Effector CD8-positive, alpha-beta T cell (primary cell): Measurements from ENCODE around the gene TAF4B.
"Not testable (repeated sequence)": the region's sequence is repeated elsewhere in the genome, so short reads cannot be mapped to it uniquely, and the experiment has no call there.

Experiments used
- DNase-seq: peaks from one replicate; lab custom pipeline; 2025; lab: John Stamatoyannopoulos, UW

The TAF4B gene

GRCh38 chr18:26238718-26239117, 12.5 kb downstream of the TAF4B start:
- not testable (repeated sequence) for DNase-seq

- DNase-seq: not testable (repeated sequence)
Observed at GRCh38 chr18:26242392-26242791, 16.1 kb downstream of the TAF4B start.

- DNase-seq: not testable (repeated sequence)
Observed at GRCh38 chr18:26245434-26245833, 19.2 kb downstream of the TAF4B start.

DNA sequence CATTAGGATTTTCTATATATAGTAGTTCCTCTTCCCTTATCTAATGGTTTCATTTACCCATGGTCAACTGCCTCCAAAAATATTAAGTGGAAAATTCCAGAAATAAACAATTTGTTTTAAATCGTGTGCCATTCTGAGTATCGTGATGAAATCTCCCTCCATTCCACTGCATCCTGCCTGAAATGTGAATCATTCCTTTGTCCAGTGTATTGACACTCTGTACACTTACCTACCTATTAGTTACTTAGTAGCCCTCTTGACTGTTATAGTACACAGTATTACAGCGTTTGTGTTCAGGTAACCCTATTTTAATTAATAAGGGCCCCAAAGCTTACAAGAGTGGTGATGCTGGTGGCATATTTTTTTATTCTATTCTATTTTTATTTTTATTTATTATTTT, 26.2 kb downstream of the TAF4B start:
- no peak for DNase-seq

- not testable (repeated sequence) for DNase-seq
Observed at GRCh38 chr18:26254808-26255207, 28.6 kb downstream of the TAF4B start.

DNA sequence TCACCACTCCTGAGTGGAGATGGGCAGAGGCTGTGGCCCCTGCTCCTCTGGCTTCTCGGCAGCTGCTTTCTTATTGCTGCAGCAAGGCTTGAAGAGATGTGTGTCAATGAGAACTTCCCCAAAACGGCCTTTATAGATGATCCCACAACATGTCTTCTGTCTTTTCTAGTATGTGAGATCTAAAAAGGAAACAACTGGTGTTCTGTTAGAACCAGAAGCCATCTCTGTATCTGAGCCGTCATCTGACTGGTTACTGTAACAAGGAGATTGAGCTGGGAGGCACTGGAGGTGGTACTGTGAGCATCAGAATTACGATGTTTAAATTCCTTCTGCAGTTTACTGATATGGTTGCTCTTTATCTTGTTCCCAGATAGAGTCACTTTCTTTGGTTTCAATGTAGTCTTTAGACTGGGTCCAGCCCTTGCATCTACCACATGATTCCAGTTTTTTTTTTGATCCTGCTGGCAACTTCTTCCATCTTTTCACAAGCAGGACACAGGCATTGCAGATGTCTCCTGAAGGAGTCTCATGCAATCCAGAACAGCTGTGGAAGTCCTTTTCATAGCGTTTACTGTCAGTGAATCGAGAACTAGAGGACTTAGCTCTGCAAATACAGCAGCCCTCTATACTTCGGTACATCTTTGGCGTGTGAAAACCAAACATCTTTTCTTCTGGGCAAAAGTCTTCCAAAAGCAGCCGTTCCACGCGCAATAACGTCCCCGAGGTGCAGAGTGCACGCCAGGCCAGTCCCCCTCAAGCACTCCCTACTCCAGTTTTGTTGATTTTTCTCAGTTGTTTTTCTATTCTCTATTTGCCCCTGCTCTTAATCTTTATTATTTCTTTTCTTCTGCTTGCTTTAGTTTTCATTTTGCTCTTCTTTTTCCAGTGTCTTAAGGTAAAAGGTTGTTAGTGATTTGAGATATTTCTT, 29.7 kb downstream of the TAF4B start:
- DNase-seq: no peak

GRCh38 chr18:26258711-26259110, 32.5 kb downstream of the TAF4B start:
- no peak for DNase-seq

- not testable (repeated sequence) for DNase-seq
Observed at GRCh38 chr18:26259416-26259815, 33.2 kb downstream of the TAF4B start.

DNA sequence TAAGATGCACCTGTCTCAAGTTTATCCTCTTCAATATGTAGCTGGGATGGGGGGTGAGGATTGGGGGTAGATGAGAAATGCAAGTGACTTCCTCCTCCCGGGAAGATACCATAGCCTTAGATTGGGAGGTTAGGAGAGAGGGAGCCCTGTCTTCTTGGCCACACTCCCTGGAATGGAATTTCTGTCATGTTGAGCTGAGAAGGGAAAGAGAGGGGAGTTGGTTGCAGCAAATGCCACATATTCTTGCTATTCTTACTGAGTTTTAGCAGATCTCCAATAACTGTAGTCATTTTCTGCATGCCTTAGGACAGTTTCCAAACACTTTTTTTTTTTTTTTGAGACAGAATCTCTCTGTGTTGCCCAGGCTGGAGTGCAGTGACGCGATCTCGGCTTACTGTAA, 35.9 kb downstream of the TAF4B start:
- DNase-seq: no peak

DNA sequence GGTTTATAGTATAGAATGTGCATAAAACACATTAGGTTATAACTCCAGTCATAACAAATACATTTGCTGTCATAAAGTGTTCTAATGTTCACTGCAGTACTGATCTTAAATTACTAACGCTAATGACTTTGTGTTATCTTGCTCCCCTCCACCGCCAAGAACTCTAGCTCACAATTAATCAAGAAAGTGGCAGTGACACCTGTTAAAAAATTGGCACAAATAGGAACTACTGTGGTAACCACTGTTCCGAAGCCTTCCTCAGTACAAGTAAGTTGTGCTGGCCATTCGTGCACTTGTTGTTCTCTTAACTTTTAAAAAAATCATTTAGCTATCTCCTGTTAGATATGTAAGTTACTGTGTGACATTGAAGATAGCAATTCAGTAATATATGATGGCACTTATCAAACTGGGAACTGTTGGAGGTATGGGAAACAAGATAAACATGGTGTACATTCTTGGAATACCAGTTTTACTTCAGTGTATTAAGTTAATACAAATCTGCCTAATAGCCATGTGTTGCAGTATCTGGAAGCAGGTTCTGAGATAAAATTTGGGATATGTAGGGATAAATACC, 41.2 kb downstream of the TAF4B start:
- no peak for DNase-seq

DNA sequence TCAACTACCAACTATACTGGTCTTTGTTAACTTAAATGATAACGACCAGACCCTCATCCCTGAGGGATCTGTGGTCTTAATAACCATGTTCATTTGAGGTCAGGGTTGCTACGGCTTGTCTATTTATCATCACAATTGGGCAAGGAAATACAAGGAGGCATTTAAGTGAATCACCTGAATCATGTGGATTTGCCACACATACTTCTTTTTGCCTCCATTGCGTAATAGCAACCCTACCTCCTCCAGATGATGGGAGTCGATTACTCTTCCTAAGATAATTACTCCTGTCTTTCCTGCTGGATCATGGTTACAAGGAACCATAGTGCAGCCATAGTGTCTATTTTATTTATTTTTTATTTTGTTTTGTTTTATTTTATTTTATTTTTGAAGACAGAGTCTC, 42.2 kb downstream of the TAF4B start:
- no peak for DNase-seq

DNA sequence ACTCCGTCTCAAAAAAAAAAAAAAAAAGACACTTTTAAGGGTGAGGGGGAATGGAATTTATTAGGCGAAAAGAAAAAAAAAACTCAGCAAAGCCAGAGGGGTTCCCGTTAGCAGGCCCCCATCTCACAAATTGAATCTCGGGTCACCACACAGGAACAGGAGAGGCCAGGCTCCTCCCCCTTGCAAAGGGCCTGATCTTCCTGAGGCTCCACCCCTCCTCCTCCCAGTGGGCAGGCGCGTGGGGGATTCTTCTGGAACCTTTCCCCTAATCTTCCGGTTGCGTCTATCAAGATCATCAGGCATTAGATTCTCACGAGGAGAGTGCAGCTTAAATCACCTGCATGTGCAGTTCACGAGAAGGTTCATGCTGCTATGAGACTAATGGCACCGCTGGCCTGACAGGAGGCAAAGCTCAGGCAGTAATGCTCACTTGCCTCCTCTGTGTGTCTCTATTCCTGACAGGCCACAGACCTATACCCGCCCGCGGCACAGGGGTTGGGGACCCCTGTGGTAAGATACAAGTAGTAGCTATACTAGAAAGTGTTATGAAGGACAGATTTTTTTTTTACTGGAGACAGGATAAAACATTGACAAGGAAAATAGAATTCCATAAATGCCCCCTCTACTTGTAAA, 45.8 kb downstream of the TAF4B start:
- no peak for DNase-seq

GRCh38 chr18:26277374-26277773, 51.1 kb downstream of the TAF4B start:
- DNase-seq: no peak

- no peak for DNase-seq
Observed at GRCh38 chr18:26279428-26279827, 53.2 kb downstream of the TAF4B start.

DNA sequence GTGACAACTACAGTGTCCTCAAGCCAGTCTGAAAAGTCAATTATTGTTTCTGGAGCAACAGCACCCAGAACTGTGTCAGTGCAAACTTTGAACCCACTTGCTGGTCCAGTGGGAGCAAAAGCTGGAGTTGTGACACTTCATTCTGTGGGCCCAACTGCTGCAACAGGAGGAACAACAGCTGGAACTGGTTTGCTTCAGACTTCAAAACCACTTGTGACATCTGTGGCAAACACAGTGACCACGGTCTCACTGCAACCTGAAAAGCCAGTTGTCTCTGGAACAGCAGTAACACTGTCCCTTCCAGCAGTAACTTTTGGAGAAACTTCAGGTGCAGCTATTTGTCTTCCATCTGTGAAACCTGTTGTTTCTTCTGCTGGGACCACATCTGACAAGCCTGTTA, 59.8 kb downstream of the TAF4B start:
- DNase-seq: no peak

DNA sequence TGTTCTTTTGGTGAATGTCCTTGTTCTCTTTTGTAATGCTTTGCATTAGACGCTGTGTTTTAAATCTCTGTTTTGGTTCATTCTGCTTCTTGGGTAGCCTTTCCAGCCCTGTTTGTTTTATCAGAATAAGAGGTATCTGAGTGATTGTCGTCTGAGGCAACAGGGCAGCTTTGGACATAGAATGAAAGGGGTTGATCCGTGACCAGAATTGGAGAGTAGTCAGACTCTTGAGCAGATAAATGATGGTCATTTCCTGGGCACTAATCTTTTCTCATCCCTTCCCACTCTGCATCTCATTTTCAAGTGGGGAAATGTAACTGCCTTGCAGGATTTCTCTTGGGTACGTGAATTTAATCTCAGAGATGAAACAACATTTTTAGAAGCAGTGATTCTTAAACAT, 61.4 kb downstream of the TAF4B start:
- DNase-seq: no peak

- no peak for DNase-seq
Observed at GRCh38 chr18:26290385-26290784, 64.1 kb downstream of the TAF4B start.

DNA sequence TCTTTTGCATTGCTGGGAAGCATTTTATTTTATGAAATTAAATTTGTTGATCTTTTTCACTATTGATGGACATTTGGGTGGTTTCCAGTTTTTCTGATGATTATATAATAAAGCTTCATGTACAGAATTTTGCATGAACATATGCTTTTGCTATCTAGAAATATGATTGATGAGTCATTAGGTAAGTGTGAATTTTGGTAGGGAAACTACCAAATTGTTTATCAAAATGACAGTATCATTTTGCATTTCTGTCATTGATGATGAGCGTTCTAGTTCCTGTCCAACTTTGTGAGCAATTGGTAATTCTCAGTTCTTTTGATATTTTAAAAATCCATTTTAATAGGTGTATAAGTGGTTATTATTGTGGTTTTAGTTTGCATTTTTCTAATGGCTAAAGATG, 67.7 kb downstream of the TAF4B start:
- DNase-seq: no peak

GRCh38 chr18:26298107-26298506, 71.9 kb downstream of the TAF4B start:
- DNase-seq: no peak

- no peak for DNase-seq
Observed at GRCh38 chr18:26301681-26302080, 75.4 kb downstream of the TAF4B start.

GRCh38 chr18:26303222-26303621, 77.0 kb downstream of the TAF4B start:
- not testable (repeated sequence) for DNase-seq

- no peak for DNase-seq
Observed at GRCh38 chr18:26304511-26304910, 78.3 kb downstream of the TAF4B start.
